CD14-positive monocyte (primary cell): ENCODE results near the gene MYO1A. TPM values are rescaled to one million over a fixed set of nuclear protein-coding genes. Genes with fewer than 3 reads are reported as not detected.
A peak's percentile ranks its signal among the peaks of the same experiment; 100 is the strongest.

Source experiments
- DNase-seq, 3 donors: peaks; one replicate each; pipeline ENCODE4 v3.0.0-alpha.2; 2011 to 2022
- H2AFZ ChIP-seq: 2 replicates; pipeline ENCODE4 v1.6.0; 2012; ENCODE audit warnings: mild to moderate bottlenecking, low read depth, low read length, inconsistent platforms; ENCODE audit not compliant: insufficient read depth, poor library complexity, severe bottlenecking
- H3K27ac ChIP-seq, 2 donors: 1 replicate in 1 of 2; 2 replicates in 1 of 2; pipeline ENCODE4 v1.5.1; 2012 to 2013; ENCODE audit warnings: low read length in 2 of 2, control low read depth in 1 of 2, inconsistent platforms in 1 of 2, low read depth in 1 of 2, mild to moderate bottlenecking in 1 of 2
- H3K27me3 ChIP-seq, 2 donors: one replicate each; pipeline versions ENCODE4 v1.6.0 to v1.6.1; 2011 to 2013; ENCODE audit warnings: low read length in 2 of 2; ENCODE audit not compliant: control insufficient read depth in 2 of 2, insufficient read depth in 2 of 2
- H3K36me3 ChIP-seq, 2 donors: replicated peaks in 1 of 2; 1 replicate in 1 of 2; 2 replicates in 1 of 2; pipeline versions ENCODE4 v1.5.1 to v1.6.1; 2012 to 2013; ENCODE audit warnings: low read length in 2 of 2, control low read depth in 1 of 2, inconsistent platforms in 1 of 2, mild to moderate bottlenecking in 1 of 2; ENCODE audit not compliant: insufficient read depth in 2 of 2, control insufficient read depth in 1 of 2
- H3K4me1 ChIP-seq, 2 donors: 1 replicate in 1 of 2; 2 replicates in 1 of 2; pipeline versions ENCODE4 v1.5.1 to v1.6.1; 2012 to 2013; ENCODE audit warnings: low read length in 2 of 2, control low read depth in 1 of 2, inconsistent platforms in 1 of 2, mild to moderate bottlenecking in 1 of 2, moderate library complexity in 1 of 2; ENCODE audit not compliant: insufficient read depth in 2 of 2, control insufficient read depth in 1 of 2
- H3K4me2 ChIP-seq: replicated peaks from 2 replicates; pipeline ENCODE3; 2012; ENCODE audit warnings: low read length, moderate library complexity, mild to moderate bottlenecking; ENCODE audit not compliant: poor library complexity, severe bottlenecking; ENCODE audit errors: extremely low read depth
- H3K4me3 ChIP-seq, 3 experiments: fragments of 200-600 bp in 1 of 3; sonication (generic) in 1 of 3; replicated peaks in 1 of 3; 1 replicate in 2 of 3; 2 replicates in 1 of 3; pipeline ENCODE4 v1.5.1; 2011 to 2013; ENCODE audit warnings: low read length in 3 of 3, mild to moderate bottlenecking in 3 of 3, control low read depth in 2 of 3, low read depth in 2 of 3, inconsistent platforms in 1 of 3, moderate library complexity in 1 of 3
- H3K79me2 ChIP-seq: 2 replicates; pipeline ENCODE4 v1.6.0; 2012; ENCODE audit warnings: mild to moderate bottlenecking, control low read depth, inconsistent platforms, low read length, moderate library complexity; ENCODE audit not compliant: insufficient read depth
- H3K9ac ChIP-seq: 2 replicates; pipeline ENCODE4 v1.6.0; 2017; ENCODE audit warnings: low read length, mild to moderate bottlenecking; ENCODE audit not compliant: insufficient read depth, poor library complexity, severe bottlenecking
- H3K9me3 ChIP-seq, 2 donors: replicated peaks in 1 of 2; 1 replicate in 1 of 2; 2 replicates in 1 of 2; pipeline versions ENCODE4 v1.5.1 to v1.6.1; 2012 to 2013; ENCODE audit warnings: low read length in 2 of 2, control low read depth in 1 of 2; ENCODE audit not compliant: control insufficient read depth in 1 of 2, insufficient read depth in 1 of 2
- H4K20me1 ChIP-seq: 2 replicates; pipeline ENCODE4 v1.6.0; 2012; ENCODE audit warnings: mild to moderate bottlenecking, low read length, control low read depth, moderate library complexity; ENCODE audit not compliant: insufficient read depth
- H3K27ac Mint-ChIP-seq, 7 donors: one replicate each; pipeline ENCODE4 v1.8.0; 2020; ENCODE audit warnings: mild to moderate bottlenecking in 7 of 7, mixed read lengths in 7 of 7, moderate library complexity in 6 of 7, inconsistent platforms in 2 of 7
- H3K27me3 Mint-ChIP-seq, 3 donors: one replicate each; pipeline ENCODE4 v1.8.0; 2021 to 2022; ENCODE audit warnings: low read depth in 3 of 3, mild to moderate bottlenecking in 3 of 3, mixed read lengths in 3 of 3, moderate library complexity in 3 of 3, inconsistent platforms in 1 of 3
- H3K36me3 Mint-ChIP-seq, 2 donors: one replicate each; pipeline ENCODE4 v1.8.0; 2020; ENCODE audit warnings: mixed read lengths in 2 of 2, inconsistent platforms in 1 of 2, mild to moderate bottlenecking in 1 of 2
- H3K4me1 Mint-ChIP-seq: one replicate; pipeline ENCODE4 v1.8.0; 2020; ENCODE audit warnings: mild to moderate bottlenecking, mixed read lengths
- H3K4me3 Mint-ChIP-seq, 2 donors: one replicate each; pipeline ENCODE4 v1.8.0; 2020; ENCODE audit warnings: mild to moderate bottlenecking in 2 of 2, mixed read lengths in 2 of 2, moderate library complexity in 1 of 2
- H3K9me3 Mint-ChIP-seq, 7 donors: one replicate each; pipeline ENCODE4 v1.8.0; 2020 to 2022; ENCODE audit warnings: mixed read lengths in 7 of 7, mild to moderate bottlenecking in 6 of 7, moderate library complexity in 6 of 7, inconsistent platforms in 2 of 7
- WGBS: methylation state at CpG from one replicate; pipeline ENCODE4 v1.1.5; 2013; ENCODE audit warnings: missing lambda C conversion rate; ENCODE audit not compliant: insufficient coverage; 5-methylcytosine and 5-hydroxymethylcytosine counted together
- intact Hi-C, 2 donors: fragments of 100-400 bp; cut with micrococcal nuclease; formaldehyde crosslinking; loops; one replicate each; pipeline versions ENCODE4 v1.15.0 to v1.15.1; 2023
- polyA plus RNA-seq, 3 donors: library from polyadenylated mRNA; depleted of rRNA in 1 of 3; unstranded in 2 of 3; stranded (reverse) in 1 of 3; fragments of 300-500 nt in 2 of 3; fragments of >200 nt in 1 of 3; fragmentation: Illumina TruSeq in 2 of 3; gene quantifications; 1 replicate in 2 of 3; 2 replicates in 1 of 3; pipeline ENCODE4 v1.2.3, GENCODE V29; 2012 to 2021
- TF ChIP-seq, protein P1 (sequence below): fragments of 200-600 bp; IDR thresholded peaks from one replicate; pipeline ENCODE4 v1.8.0; 2022; ENCODE audit warnings: antibody characterized with exemption, mild to moderate bottlenecking

The MYO1A gene
- polyA plus RNA-seq, 3 donors = 0.22 to 1.7 (median 1.3) TPM

DNA sequence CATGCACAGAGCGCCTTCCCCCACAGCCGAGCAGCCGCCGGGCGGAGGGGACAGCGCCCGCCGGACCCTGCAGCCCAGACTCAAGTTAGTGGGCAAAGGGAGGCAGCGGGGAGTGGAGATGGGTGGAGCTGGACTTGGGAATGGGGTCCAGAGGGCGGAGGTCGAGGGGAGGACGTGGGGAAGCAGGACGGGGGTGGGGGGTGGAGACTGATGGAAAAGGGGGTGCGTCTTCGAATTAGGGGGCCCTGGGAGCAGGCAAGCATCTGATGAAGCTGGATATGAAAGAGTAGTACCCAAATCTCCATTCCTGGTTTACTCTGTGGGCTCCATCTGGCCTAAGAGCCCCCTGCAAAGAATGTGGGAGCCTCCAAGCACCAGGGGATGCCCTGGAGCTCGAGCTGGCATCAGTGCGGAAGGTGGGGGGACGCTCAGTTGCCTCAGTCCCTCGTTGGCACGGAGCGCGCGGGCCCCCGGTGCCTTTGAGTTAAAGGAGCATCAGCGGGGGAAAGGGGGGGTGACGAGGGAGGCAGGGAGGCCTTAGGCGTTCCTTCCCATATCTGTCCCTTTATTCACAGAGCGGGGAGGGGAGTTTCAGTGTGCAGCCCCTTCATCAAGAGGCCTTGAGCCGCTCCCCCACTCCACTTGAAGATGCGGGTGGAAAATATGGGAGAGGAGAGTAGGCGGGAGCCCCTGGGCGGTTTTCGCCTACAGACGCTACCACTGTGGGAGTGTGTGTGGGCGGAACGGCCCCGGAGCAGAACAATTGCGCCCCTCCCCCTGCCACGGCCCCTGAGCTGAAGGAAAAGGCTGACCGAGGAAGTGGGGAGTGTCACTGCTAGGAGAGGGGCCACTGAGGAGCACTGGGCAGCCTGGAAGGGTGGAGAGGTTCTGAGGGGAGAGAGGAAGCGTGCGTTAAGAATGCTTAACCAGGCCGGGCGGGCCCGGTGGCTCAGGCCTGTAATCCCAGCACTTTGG lies 39.6 kb upstream of the MYO1A start:
- H4K20me1 ChIP-seq = peaks cover 41% of the 10 kb centered on the region
- Mint-ChIP-seq H3K36me3 (peaks cover 19 to 20% of the 10 kb centered on the region in 2 donors), H3K27me3 (peaks cover 0 to 12% (median 10%) of the 10 kb centered on the region in 3 donors), H3K4me3 (peak overlapping the region; percentile 90 to 93), H3K9me3 (peaks cover 0 to 2% (median 0%) of the 10 kb centered on the region in 7 donors), H3K27ac (peak overlapping the region; percentile 74 to 92 (median 82)), H3K4me1 (peaks cover 55% of the 10 kb centered on the region)
- H3K79me2 ChIP-seq = no peaks in the 10 kb centered on the region
- intact Hi-C loops = no loop called here
- H3K9me3 ChIP-seq = no peaks in the 10 kb centered on the region
- peak overlapping the region; percentile 97 for H3K4me2 ChIP-seq
- 1% methylated on average over 24 of the region's 45 CpGs for WGBS
- no peaks in the 10 kb centered on the region for H3K27me3 ChIP-seq
- H3K9ac ChIP-seq = peak overlapping the region; percentile 71
- DNase-seq = peak; percentile 36 to 49 (median 38)
- TF ChIP-seq, protein P1, sequence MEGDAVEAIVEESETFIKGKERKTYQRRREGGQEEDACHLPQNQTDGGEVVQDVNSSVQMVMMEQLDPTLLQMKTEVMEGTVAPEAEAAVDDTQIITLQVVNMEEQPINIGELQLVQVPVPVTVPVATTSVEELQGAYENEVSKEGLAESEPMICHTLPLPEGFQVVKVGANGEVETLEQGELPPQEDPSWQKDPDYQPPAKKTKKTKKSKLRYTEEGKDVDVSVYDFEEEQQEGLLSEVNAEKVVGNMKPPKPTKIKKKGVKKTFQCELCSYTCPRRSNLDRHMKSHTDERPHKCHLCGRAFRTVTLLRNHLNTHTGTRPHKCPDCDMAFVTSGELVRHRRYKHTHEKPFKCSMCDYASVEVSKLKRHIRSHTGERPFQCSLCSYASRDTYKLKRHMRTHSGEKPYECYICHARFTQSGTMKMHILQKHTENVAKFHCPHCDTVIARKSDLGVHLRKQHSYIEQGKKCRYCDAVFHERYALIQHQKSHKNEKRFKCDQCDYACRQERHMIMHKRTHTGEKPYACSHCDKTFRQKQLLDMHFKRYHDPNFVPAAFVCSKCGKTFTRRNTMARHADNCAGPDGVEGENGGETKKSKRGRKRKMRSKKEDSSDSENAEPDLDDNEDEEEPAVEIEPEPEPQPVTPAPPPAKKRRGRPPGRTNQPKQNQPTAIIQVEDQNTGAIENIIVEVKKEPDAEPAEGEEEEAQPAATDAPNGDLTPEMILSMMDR = no peak
- H3K27ac ChIP-seq = peak overlapping the region; percentile 18 to 36
- H3K4me1 ChIP-seq = peaks cover 58 to 65% of the 10 kb centered on the region in 2 donors
- peaks cover 8 to 10% of the 10 kb centered on the region in 2 donors for H3K36me3 ChIP-seq
- H3K4me3 ChIP-seq = peak overlapping the region; percentile 64 to 86 (median 77)
- H2AFZ ChIP-seq = peak overlapping the region; percentile 53

DNA sequence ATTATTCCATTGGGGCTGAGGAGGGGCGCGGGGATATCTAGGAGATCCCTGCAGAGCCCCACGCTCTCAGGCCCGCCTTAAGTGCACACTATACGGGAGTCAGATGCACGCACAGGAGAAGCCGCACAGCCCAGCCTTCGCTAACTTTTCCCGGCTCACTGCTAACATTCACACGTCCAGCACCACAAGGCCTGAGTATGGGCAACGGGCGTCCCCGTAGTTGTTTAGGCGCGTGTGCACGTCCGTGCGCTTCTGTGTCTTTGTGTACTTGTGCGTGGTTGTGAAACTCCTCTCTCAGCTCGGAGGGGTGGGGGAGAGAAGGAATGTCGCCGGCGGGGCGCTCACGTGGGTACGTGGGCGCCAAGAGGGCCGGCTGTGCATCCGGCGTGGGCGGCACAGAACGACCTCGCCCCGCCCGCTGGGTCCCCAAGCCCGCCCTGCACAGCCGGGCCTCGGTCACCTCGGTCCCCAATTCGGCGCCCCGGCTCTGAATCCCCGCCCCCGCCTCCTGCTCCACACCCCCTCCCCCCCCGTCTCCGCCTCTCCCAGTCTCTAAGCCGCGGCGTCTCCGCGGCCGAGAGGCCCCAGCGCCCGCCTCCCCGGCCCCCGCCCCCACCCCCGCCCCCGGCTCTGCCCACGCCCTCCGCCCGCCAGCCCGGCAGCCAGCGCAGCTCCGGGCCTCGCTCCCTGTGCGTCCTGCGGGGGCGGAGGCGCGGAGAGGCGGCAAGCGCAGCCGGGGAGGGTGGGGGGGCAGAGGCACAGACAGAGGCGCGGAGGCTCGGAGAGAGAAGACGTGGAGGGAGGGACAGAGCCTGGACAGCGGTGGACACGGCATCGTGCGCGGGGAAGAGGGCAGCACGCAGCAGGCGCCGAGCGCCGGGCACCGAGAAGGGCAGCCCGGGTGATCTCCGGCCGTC lies 38.7 kb upstream of the MYO1A start, which contains the start of gene NAB2:
Gene NAB2 (plus strand): TSS at position 761 of the 917 bp plus-strand sequence. CDS start 158 bp downstream, outside the sequence.
- no peaks in the 10 kb centered on the region for H3K27me3 ChIP-seq
- peaks cover 32% of the 10 kb centered on the region for H4K20me1 ChIP-seq
- peak within 1 kb of the TSS; percentile 76 for H2AFZ ChIP-seq
- H3K4me1 Mint-ChIP-seq = peaks cover 47% of the 10 kb centered on the region
- TF ChIP-seq, protein P1 = no peak
- peaks cover 0 to 12% (median 10%) of the 10 kb centered on the region in 3 donors for H3K27me3 Mint-ChIP-seq
- H3K4me2 ChIP-seq = peak within 1 kb of the TSS; percentile 97
- WGBS = under 1% methylated on average over 65 of the region's 91 CpGs
- H3K9me3 Mint-ChIP-seq = peaks cover 0 to 2% (median 0%) of the 10 kb centered on the region in 7 donors
- no peaks in the 10 kb centered on the region for H3K9me3 ChIP-seq
- H3K79me2 ChIP-seq = no peaks in the 10 kb centered on the region
- H3K4me3 Mint-ChIP-seq = peak within 1 kb of the TSS; percentile 90 to 93
- H3K36me3 ChIP-seq = peaks cover 8 to 10% of the 10 kb centered on the region in 2 donors
- peak within 1 kb of the TSS; percentile 88 to 96 for H3K27ac ChIP-seq
- peak within 1 kb of the TSS; percentile 77 to 90 (median 86) for H3K4me3 ChIP-seq
- H3K36me3 Mint-ChIP-seq = peaks cover 19 to 20% of the 10 kb centered on the region in 2 donors
- H3K27ac Mint-ChIP-seq = peak within 1 kb of the TSS; percentile 94 to 98 (median 97)
- intact Hi-C loops = no loop called here
- H3K9ac ChIP-seq = peak within 1 kb of the TSS; percentile 77
- peak; percentile 94 to 96 (median 95) for DNase-seq
- peaks cover 48 to 55% of the 10 kb centered on the region in 2 donors for H3K4me1 ChIP-seq
